ENCODE measurements around the gene PTPRA. TPM values are rescaled to one million over a fixed set of nuclear protein-coding genes. Genes with fewer than 3 reads are reported as not detected.

Gene PTPRA
- total RNA-seq, 4 donors from 2014 or later = 26.2 to 53.7 (median 42.4) TPM

- WGBS, 2 donors = 40 to 50% methylated on average over 1 of the region's 1 CpG
- Histone ChIP-seq H3K27me3 (no peaks in the 10 kb centered on the region), H3K27ac (no peak overlapping the region), H3K4me3 (no peak overlapping the region), H3K9me3 (no peaks in the 10 kb centered on the region), H3K4me1 (peaks cover 0 to 12% (median 2%) of the 10 kb centered on the region in 3 donors), H3K36me3 (no peaks in the 10 kb centered on the region)
- no peak for DNase-seq
- TF ChIP-seq POLR2A (IDR thresholded peaks at IDR 0.05) (no peak), CTCF (IDR thresholded peaks at IDR 0.05) (no peak)
- intact Hi-C loops (cut with DNase I) = no loop called here
Observed at GRCh38 chr20:2902291-2902690, 29.0 kb downstream of the PTPRA start.

DNA sequence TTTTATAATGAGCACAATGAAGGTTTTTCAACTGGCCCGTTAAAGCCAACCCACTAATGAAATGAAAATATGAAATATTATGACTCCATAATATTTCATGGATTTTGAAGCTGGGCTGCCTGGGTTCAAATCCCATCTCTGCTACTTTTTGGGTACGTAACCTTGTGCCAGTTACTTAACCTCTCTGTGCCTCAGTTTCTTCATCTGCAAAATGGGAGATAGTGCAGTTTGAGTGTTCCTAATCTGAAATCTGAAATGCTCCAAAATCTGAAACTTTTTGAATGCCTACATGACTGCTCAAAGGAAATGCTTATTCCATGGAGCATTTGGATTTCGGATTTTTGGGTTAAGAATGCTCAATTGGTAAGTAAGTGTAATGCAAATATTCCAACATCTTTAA, 29.5 kb downstream of the PTPRA start:
- Histone ChIP-seq H3K9me3 (no peaks in the 10 kb centered on the region), H3K4me1 (peaks cover 0 to 14% (median 4%) of the 10 kb centered on the region in 3 donors), H3K4me3 (no peak overlapping the region), H3K36me3 (no peaks in the 10 kb centered on the region), H3K27ac (no peak overlapping the region), H3K27me3 (no peaks in the 10 kb centered on the region)
- DNase-seq = no peak
- 95% methylated on average over 3 of the region's 3 CpGs for WGBS, 2 donors
- intact Hi-C loops (cut with DNase I) = no loop called here
- no peak for TF ChIP-seq POLR2A (IDR thresholded peaks at IDR 0.05)
- TF ChIP-seq CTCF (IDR thresholded peaks at IDR 0.05) = no peak

DNA sequence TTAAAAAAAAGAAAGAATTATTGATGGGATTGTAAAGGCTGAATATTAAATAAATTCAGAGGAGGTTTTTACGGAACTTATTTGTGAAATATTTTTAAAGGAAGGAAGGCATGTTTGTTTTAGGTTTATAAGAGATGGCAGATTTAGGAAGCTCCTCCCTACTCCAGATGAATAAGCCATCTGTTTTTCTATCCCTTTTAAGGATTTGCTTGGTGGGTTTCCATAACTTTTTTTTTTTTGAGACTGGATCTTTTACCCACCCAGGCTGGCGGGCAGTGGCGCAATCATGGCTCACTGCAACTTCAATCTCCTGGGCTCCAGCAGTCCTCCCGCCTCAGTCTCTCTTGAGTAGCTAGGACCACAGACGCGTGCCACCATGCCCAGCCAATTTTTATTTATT, 30.4 kb downstream of the PTPRA start:
- H3K27ac ChIP-seq = no peak overlapping the region
- no peak overlapping the region for H3K4me3 ChIP-seq
- intact Hi-C loops (cut with DNase I) = no loop called here
- no peaks in the 10 kb centered on the region for H3K9me3 ChIP-seq
- TF ChIP-seq POLR2A (IDR thresholded peaks at IDR 0.05) = no peak
- TF ChIP-seq CTCF (IDR thresholded peaks at IDR 0.05) = no peak
- DNase-seq = no peak
- H3K4me1 ChIP-seq = peaks cover 0 to 14% (median 4%) of the 10 kb centered on the region in 3 donors
- WGBS, 2 donors = 93 to 97% methylated on average over 6 of the region's 6 CpGs
- no peaks in the 10 kb centered on the region for H3K27me3 ChIP-seq
- no peaks in the 10 kb centered on the region for H3K36me3 ChIP-seq

DNA sequence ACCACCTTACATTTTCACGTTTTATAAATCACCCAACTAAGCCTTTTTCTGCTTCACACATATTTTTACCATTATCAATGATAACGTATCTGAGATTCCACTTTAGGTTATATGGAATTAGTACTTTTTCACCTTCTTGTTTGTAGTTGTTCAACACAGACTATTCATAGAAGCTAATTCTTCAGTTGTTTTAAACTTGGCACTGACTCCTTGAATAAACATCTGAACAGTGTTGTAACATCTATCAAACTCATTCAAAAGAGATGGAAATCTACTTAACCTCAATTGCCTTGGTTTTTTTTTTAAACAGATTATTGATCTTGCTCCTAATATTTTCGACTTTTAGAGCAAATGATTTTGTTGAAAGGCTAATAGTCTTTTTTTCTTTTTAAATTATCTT, 34.2 kb downstream of the PTPRA start:
- peaks cover 0 to 3% (median 0%) of the 10 kb centered on the region in 3 donors for H3K36me3 ChIP-seq
- H3K27me3 ChIP-seq = no peaks in the 10 kb centered on the region
- intact Hi-C loops (cut with DNase I) = no loop called here

GRCh38 chr20:2909953-2910352, 36.7 kb downstream of the PTPRA start:
- 100% methylated on average over 1 of the region's 2 CpGs; no CpG with 5 or more reads in 1 of the 2 donors for WGBS, 2 donors
- no peaks in the 10 kb centered on the region for H3K27me3 ChIP-seq
- H3K9me3 ChIP-seq = no peaks in the 10 kb centered on the region
- TF ChIP-seq POLR2A (IDR thresholded peaks at IDR 0.05) (no peak), CTCF (IDR thresholded peaks at IDR 0.05) (no peak)
- peaks cover 0 to 6% (median 4%) of the 10 kb centered on the region in 3 donors for H3K4me1 ChIP-seq
- intact Hi-C loops (cut with DNase I) = no loop called here
- no peak overlapping the region for H3K4me3 ChIP-seq
- H3K27ac ChIP-seq = no peak overlapping the region
- no peak for DNase-seq
- peaks cover 0 to 3% (median 0%) of the 10 kb centered on the region in 3 donors for H3K36me3 ChIP-seq

More for the DNA sequence above, 34.2 kb downstream of the PTPRA start:
- H3K4me3 ChIP-seq = no peak overlapping the region
- no peaks in the 10 kb centered on the region for H3K9me3 ChIP-seq
- 55 to 70% methylated on average over 3 of the region's 3 CpGs for WGBS, 2 donors
- peaks cover 0 to 6% (median 4%) of the 10 kb centered on the region in 3 donors for H3K4me1 ChIP-seq
- H3K27ac ChIP-seq = no peak overlapping the region
- no peak for DNase-seq
- TF ChIP-seq POLR2A (IDR thresholded peaks at IDR 0.05) = no peak
- no peak for TF ChIP-seq CTCF (IDR thresholded peaks at IDR 0.05)
